Gastrocnemius medialis (tissue), 4 donors: Measurements from ENCODE around the gene GMEB2. TPM values are rescaled to one million over a fixed set of nuclear protein-coding genes. Genes with fewer than 3 reads are reported as not detected.
"Not testable (repeated sequence)": the region's sequence is repeated elsewhere in the genome, so short reads cannot be mapped to it uniquely, and the experiment has no call there.

Experiments
- ATAC-seq, 2 donors: fragments of 150-250 bp; one replicate each; pipeline ENCODE4 v1.9.1; 2016
- DNase-seq, 2 donors: peaks; one replicate each; pipeline ENCODE4 v3.0.0-alpha.2; 2019
- H3K27ac ChIP-seq, 4 donors: fragments of 200-600 bp; sonication (generic); 1 replicate in 1 of 4; 2 replicates in 3 of 4; pipeline ENCODE4 v1.5.1; 2016 to 2018; ENCODE audit warnings: mild to moderate bottlenecking in 2 of 4, moderate library complexity in 1 of 4
- H3K27me3 ChIP-seq, 3 donors: fragments of 200-600 bp; sonication (generic) in 2 of 3; 1 replicate in 1 of 3; 2 replicates in 2 of 3; pipeline versions ENCODE4 v1.5.1 to v1.6.0; 2016 to 2019; ENCODE audit warnings: mild to moderate bottlenecking in 1 of 3, moderate library complexity in 1 of 3
- H3K36me3 ChIP-seq, 2 donors: fragments of 200-600 bp; sonication (generic) in 1 of 2; one replicate each; pipeline ENCODE4 v1.5.1; 2017 to 2018
- H3K4me1 ChIP-seq, 2 donors: fragments of 200-600 bp; sonication (generic) in 1 of 2; one replicate each; pipeline ENCODE4 v1.5.1; 2016 to 2017; ENCODE audit warnings: mild to moderate bottlenecking in 2 of 2
- H3K4me3 ChIP-seq, 4 donors: fragments of 200-600 bp; sonication (generic) in 3 of 4; 1 replicate in 1 of 4; 2 replicates in 3 of 4; pipeline ENCODE4 v1.5.1; 2016 to 2019; ENCODE audit warnings: mild to moderate bottlenecking in 2 of 4
- H3K9me3 ChIP-seq, 3 donors: fragments of 200-600 bp; sonication (generic) in 2 of 3; 1 replicate in 1 of 3; 2 replicates in 2 of 3; pipeline ENCODE4 v1.5.1; 2016 to 2019
- POLR2A ChIP-seq, 2 donors: fragments of 450-650 bp; IDR thresholded peaks; one replicate each; pipeline ENCODE4 v1.6.1; 2017; ENCODE audit warnings: antibody characterized with exemption in 2 of 2, mild to moderate bottlenecking in 2 of 2, moderate library complexity in 2 of 2
- in situ Hi-C, 4 donors: fragments of 200-750 bp; cut with MboI; loops; one replicate each; pipeline versions ENCODE4 v1.15.0 to v1.8.0; 2017; ENCODE audit warnings: low sequenced_read_pairs in 4 of 4
- intact Hi-C: fragments of 100-400 bp; cut with DNase I; formaldehyde crosslinking; loops from one replicate; pipeline ENCODE4 v1.15.1; 2023; ENCODE audit warnings: low total_unique reads
- total RNA-seq, 4 donors: library from RNA; depleted of rRNA; stranded (reverse); fragments of >200 nt; gene quantifications; one replicate each; pipeline versions ENCODE4 v1.1.0 to v1.2.3, GENCODE V29; 2016
- TF ChIP-seq, protein P1 (sequence below), 5 experiments: fragments of 450-650 bp in 3 of 5; fragments of 200-600 bp in 2 of 5; sonication (generic) in 2 of 5; IDR thresholded peaks in 4 of 5; conservative IDR thresholded peaks in 1 of 5; 1 replicate in 4 of 5; 2 replicates in 1 of 5; pipeline ENCODE4 v1.5.1; 2016 to 2019; ENCODE audit warnings: antibody characterized with exemption in 5 of 5, mild to moderate bottlenecking in 3 of 5, moderate library complexity in 3 of 5

GMEB2 gene
- total RNA-seq, 4 donors from 2014 or later = 6.1 to 14.3 (median 6.8) TPM

GRCh38 chr20:63633732-63634131 is 6.8 kb upstream of the GMEB2 start:
- intact Hi-C loops (no loop called here), in situ Hi-C loops (loop anchor here in 1 of 4 donors (25.0 kb wide), 1 partner anchor 96 kb away; the partner anchor contains the start of genes PTK6 and SRMS)
- TF ChIP-seq, protein P1, sequence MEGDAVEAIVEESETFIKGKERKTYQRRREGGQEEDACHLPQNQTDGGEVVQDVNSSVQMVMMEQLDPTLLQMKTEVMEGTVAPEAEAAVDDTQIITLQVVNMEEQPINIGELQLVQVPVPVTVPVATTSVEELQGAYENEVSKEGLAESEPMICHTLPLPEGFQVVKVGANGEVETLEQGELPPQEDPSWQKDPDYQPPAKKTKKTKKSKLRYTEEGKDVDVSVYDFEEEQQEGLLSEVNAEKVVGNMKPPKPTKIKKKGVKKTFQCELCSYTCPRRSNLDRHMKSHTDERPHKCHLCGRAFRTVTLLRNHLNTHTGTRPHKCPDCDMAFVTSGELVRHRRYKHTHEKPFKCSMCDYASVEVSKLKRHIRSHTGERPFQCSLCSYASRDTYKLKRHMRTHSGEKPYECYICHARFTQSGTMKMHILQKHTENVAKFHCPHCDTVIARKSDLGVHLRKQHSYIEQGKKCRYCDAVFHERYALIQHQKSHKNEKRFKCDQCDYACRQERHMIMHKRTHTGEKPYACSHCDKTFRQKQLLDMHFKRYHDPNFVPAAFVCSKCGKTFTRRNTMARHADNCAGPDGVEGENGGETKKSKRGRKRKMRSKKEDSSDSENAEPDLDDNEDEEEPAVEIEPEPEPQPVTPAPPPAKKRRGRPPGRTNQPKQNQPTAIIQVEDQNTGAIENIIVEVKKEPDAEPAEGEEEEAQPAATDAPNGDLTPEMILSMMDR (IDR thresholded peaks at IDR 0.05 in 4 of 5, conservative IDR thresholded peaks at IDR 0.05 in 1 of 5) = no peak
- TF ChIP-seq POLR2A (IDR thresholded peaks at IDR 0.05) = no peak
- Histone ChIP-seq H3K36me3 (no peaks in the 10 kb centered on the region), H3K27me3 (no peaks in the 10 kb centered on the region), H3K4me1 (peaks cover 3 to 4% of the 10 kb centered on the region in 2 donors), H3K9me3 (no peaks in the 10 kb centered on the region), H3K4me3 (no peak overlapping the region), H3K27ac (no peak overlapping the region)
- DNase-seq (no peak), ATAC-seq (no peak)

GRCh38 chr20:63631426-63631825 is 4.5 kb upstream of the GMEB2 start:
- ATAC-seq, H3K9me3 ChIP-seq, DNase-seq, intact Hi-C loops, H3K4me3 ChIP-seq, H3K27me3 ChIP-seq, H3K36me3 ChIP-seq: not testable (repeated sequence)
- in situ Hi-C loops = loop anchor here in 1 of 4 donors (25.0 kb wide), 1 partner anchor 94 kb away; the partner anchor contains the start of genes PTK6 and SRMS
- Histone ChIP-seq H3K4me1 (peaks cover 11 to 16% of the 10 kb centered on the region in 2 donors), H3K27ac (peak overlapping the region in 3 of 4 donors; percentile 41 to 59 (median 50))

DNA sequence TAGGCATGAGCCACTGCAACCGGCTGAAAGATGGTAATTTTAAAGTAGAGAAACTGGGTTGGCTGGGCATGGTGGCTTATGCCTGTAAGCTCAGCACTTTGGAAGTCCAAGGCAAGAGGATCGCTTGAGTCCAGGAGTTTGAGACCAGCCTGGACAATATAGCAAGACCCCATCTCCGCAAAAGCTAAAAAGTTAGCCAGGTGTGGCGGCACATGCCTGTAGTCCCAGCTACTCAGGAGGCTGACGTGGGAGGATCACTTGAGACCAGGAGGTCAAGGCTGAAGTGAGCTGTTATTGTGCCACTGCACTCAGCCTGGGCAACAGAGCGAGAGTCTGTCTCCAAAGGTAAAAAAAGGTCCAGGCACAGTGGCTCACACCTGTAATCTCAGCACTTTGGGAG is 4.1 kb upstream of the GMEB2 start:
- H3K9me3 ChIP-seq, H3K27me3 ChIP-seq, DNase-seq, intact Hi-C loops, H3K36me3 ChIP-seq, H3K4me3 ChIP-seq, ATAC-seq: not testable (repeated sequence)
- peaks cover 11 to 17% of the 10 kb centered on the region in 2 donors for H3K4me1 ChIP-seq
- peak overlapping the region in 3 of 4 donors; percentile 41 to 59 (median 50) for H3K27ac ChIP-seq
- in situ Hi-C loops = loop anchor here in 1 of 4 donors (25.0 kb wide), 1 partner anchor 94 kb away; the partner anchor contains the start of genes PTK6 and SRMS

- TF ChIP-seq POLR2A (IDR thresholded peaks at IDR 0.05) = no peak
- TF ChIP-seq, protein P1 (IDR thresholded peaks at IDR 0.05 in 4 of 5, conservative IDR thresholded peaks at IDR 0.05 in 1 of 5) = no peak
Observed at GRCh38 chr20:63628246-63628975, 1.5 kb upstream of the GMEB2 start.

DNA sequence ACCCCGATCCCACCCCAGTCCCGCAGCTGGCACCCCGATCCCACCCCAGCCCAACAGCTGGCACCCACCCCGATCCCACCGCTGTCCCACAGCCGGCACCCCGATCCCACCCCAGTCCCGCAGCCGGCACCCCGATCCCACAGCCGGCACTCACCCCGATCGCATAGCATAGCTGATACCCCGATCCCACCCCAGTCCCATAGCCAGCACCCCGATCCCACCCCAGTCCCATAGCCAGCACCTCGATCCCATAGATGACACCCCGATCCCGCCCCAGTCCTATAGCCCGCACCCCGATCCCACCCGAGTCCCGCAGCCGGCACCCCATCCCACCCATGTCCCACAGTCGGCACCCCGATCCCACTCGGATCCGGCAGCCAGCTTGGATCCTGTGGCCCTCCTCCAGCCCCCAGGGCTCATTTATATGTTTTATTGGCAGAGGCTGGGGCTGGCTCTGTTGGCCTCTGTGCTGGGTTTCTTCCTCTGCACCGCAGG is 897 bp upstream of the GMEB2 start:
- intact Hi-C loops = loop anchor here (1.0 to 10.0 kb wide), 7 partner anchors 14 to 437 kb away; partner anchors contain the start of genes ABHD16B, PRPF6, RTEL1 and TCEA2
- Histone ChIP-seq H3K36me3 (no peaks in the 10 kb centered on the region), H3K9me3 (no peaks in the 10 kb centered on the region), H3K4me1 (peaks cover 16 to 23% of the 10 kb centered on the region in 2 donors), H3K27ac (peak overlapping the region; percentile 90 to 99 (median 96)), H3K4me3 (peak overlapping the region; percentile 67 to 99 (median 84)), H3K27me3 (no peaks in the 10 kb centered on the region)
- in situ Hi-C loops = loop anchor here in 1 of 4 donors (25.0 kb wide), 1 partner anchor 90 kb away; the partner anchor contains the start of genes PTK6 and SRMS
- no peak for DNase-seq
- no peak for ATAC-seq
- TF ChIP-seq POLR2A (IDR thresholded peaks at IDR 0.05) = no peak
- TF ChIP-seq, protein P1 (IDR thresholded peaks at IDR 0.05 in 4 of 5, conservative IDR thresholded peaks at IDR 0.05 in 1 of 5) = no peak

More at GRCh38 chr20:63628246-63628975, 1.5 kb upstream of the GMEB2 start:
- intact Hi-C loops = loop anchor here (5.0 to 10.0 kb wide), 4 partner anchors 236 to 436 kb away; partner anchors contain the start of genes ABHD16B, PRPF6, TCEA2 and TPD52L2
- no peaks in the 10 kb centered on the region for H3K27me3 ChIP-seq
- H3K4me1 ChIP-seq = peaks cover 16 to 23% of the 10 kb centered on the region in 2 donors
- peak overlapping the region; percentile 67 to 99 (median 84) for H3K4me3 ChIP-seq
- peak overlapping the region; percentile 90 to 99 (median 96) for H3K27ac ChIP-seq
- DNase-seq = peak in 1 of 2 donors; percentile 53
- in situ Hi-C loops = loop anchor here in 1 of 4 donors (25.0 kb wide), 1 partner anchor 91 kb away; the partner anchor contains the start of genes PTK6 and SRMS
- no peaks in the 10 kb centered on the region for H3K9me3 ChIP-seq
- ATAC-seq = peak; percentile 23 to 35
- H3K36me3 ChIP-seq = no peaks in the 10 kb centered on the region
